Ishikawa (cell line): ENCODE data around the gene NRXN3.

Source experiments
- CEBPB ChIP-seq: IDR thresholded peaks from 2 replicates; pipeline ENCODE4 v1.6.1; 2012
- CREB1 ChIP-seq: IDR thresholded peaks from 2 replicates; pipeline ENCODE4 v1.6.1; 2012; ENCODE audit warnings: low read depth
- EGR1 ChIP-seq: IDR thresholded peaks from 2 replicates; pipeline ENCODE4 v1.6.1; 2012
- EP300 ChIP-seq: IDR thresholded peaks from 2 replicates; pipeline ENCODE4 v1.6.1; 2012; ENCODE audit warnings: borderline replicate concordance
- FOXM1 ChIP-seq: IDR thresholded peaks from 2 replicates; pipeline ENCODE4 v1.6.1; 2012; ENCODE audit warnings: low read depth, borderline replicate concordance
- NFIC ChIP-seq: IDR thresholded peaks from 2 replicates; pipeline ENCODE4 v1.6.1; 2012
- RAD21 ChIP-seq: IDR thresholded peaks from 2 replicates; pipeline ENCODE4 v1.6.1; 2012; ENCODE audit warnings: low read depth
- REST ChIP-seq: IDR thresholded peaks from 2 replicates; pipeline ENCODE4 v1.6.1; 2012; ENCODE audit warnings: low read depth, mild to moderate bottlenecking
- TAF1 ChIP-seq: IDR thresholded peaks from 2 replicates; pipeline ENCODE4 v1.6.1; 2012; ENCODE audit warnings: low read depth, mild to moderate bottlenecking
- TCF12 ChIP-seq: IDR thresholded peaks from 2 replicates; pipeline ENCODE4 v1.6.1; 2012; ENCODE audit warnings: low read depth
- TEAD4 ChIP-seq: IDR thresholded peaks from 2 replicates; pipeline ENCODE4 v1.6.1; 2012
- YY1 ChIP-seq: IDR thresholded peaks from 2 replicates; pipeline ENCODE4 v1.6.1; 2012; ENCODE audit warnings: low read depth
- ZBTB7A ChIP-seq: IDR thresholded peaks from 2 replicates; pipeline ENCODE4 v1.6.1; 2012; ENCODE audit warnings: low read depth
- TF ChIP-seq, protein P1 (sequence below): IDR thresholded peaks from 2 replicates; pipeline ENCODE4 v1.6.1; 2012
- TF ChIP-seq, protein P2 (sequence below): IDR thresholded peaks from 2 replicates; pipeline ENCODE4 v1.6.1; 2012

NRXN3 gene

DNA sequence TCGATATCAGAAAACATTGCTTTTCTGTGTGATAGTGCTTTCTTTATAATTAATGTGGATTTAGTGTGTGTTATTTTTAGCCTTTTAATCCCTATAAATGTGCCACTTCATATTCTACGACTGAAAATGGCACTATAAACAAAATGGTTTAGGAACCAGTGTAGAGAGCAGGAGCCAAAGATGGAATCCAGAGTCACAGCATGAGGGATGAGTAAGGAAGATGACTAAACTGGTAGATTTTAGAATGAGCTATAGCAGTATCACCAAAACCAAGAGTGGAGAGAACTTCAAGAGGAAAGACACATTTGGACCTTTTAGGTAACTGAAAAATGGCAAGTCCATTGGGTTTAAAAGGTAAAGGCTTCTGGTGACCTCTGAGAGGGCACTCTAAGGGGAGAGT, 887.2 kb downstream of the NRXN3 start:
- TF ChIP-seq EP300: no peak
- TF ChIP-seq RAD21: no peak
- TF ChIP-seq TEAD4: no peak
- TF ChIP-seq CREB1: no peak
- TF ChIP-seq, protein P1, sequence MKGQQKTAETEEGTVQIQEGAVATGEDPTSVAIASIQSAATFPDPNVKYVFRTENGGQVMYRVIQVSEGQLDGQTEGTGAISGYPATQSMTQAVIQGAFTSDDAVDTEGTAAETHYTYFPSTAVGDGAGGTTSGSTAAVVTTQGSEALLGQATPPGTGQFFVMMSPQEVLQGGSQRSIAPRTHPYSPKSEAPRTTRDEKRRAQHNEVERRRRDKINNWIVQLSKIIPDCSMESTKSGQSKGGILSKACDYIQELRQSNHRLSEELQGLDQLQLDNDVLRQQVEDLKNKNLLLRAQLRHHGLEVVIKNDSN: no peak
- TF ChIP-seq FOXM1: no peak
- no peak for TF ChIP-seq YY1
- TF ChIP-seq REST: no peak
- TF ChIP-seq ZBTB7A: no peak
- TF ChIP-seq NFIC: no peak
- TF ChIP-seq, protein P2, sequence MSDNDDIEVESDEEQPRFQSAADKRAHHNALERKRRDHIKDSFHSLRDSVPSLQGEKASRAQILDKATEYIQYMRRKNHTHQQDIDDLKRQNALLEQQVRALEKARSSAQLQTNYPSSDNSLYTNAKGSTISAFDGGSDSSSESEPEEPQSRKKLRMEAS: no peak
- no peak for TF ChIP-seq TCF12
- TF ChIP-seq CEBPB: no peak
- no peak for TF ChIP-seq EGR1
- no peak for TF ChIP-seq TAF1

DNA sequence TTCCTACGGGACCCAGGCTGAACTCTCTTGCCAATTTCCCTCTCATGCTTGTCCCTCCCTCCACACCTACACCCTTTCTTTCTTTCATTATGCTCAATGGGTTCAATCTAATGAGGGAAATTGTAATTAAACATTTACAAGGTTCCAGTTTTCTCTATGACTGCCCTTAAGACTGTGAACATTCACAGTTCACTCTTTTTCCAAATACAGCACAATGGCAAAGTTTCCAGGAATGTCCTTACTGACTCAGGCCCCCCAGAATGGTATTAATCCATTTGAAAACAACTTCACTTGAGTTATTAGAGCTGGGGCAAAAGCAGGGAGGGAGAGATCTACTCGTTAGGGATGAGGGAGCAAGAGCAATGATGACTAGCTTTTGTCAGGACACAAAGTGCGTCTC, 892.1 kb downstream of the NRXN3 start:
- TF ChIP-seq, protein P1: no peak
- no peak for TF ChIP-seq ZBTB7A
- no peak for TF ChIP-seq TEAD4
- TF ChIP-seq RAD21: no peak
- no peak for TF ChIP-seq EP300
- TF ChIP-seq CREB1: no peak
- TF ChIP-seq TCF12: no peak
- no peak for TF ChIP-seq TAF1
- no peak for TF ChIP-seq NFIC
- TF ChIP-seq YY1: no peak
- TF ChIP-seq FOXM1: no peak
- no peak for TF ChIP-seq EGR1
- TF ChIP-seq REST: no peak
- TF ChIP-seq CEBPB: no peak
- TF ChIP-seq, protein P2: no peak

- TF ChIP-seq TEAD4 (no peak), TAF1 (no peak), EGR1 (no peak), NFIC (no peak), CEBPB (no peak)
Observed at GRCh38 chr14:79064214-79064613, 894.0 kb downstream of the NRXN3 start.

- TF ChIP-seq CEBPB (no peak), EGR1 (no peak), YY1 (no peak), RAD21 (no peak), TAF1 (no peak), NFIC (no peak)
- TF ChIP-seq, protein P1: no peak
- TF ChIP-seq, protein P2: no peak
Observed at GRCh38 chr14:79074510-79074909, 904.3 kb downstream of the NRXN3 start.

GRCh38 chr14:79076428-79076827, 906.3 kb downstream of the NRXN3 start:
- no peak for TF ChIP-seq TCF12
- no peak for TF ChIP-seq REST
- TF ChIP-seq RAD21: no peak
- TF ChIP-seq EP300: no peak
- TF ChIP-seq TEAD4: no peak
- TF ChIP-seq, protein P2: no peak
- no peak for TF ChIP-seq ZBTB7A
- TF ChIP-seq CEBPB: no peak
- TF ChIP-seq YY1: no peak
